GM12878 (cell line): ENCODE measurements around the gene FUT6. TPM values are rescaled to one million over a fixed set of nuclear protein-coding genes. Genes with fewer than 3 reads are reported as not detected.
"Not testable (repeated sequence)": the region's sequence is repeated elsewhere in the genome, so short reads cannot be mapped to it uniquely, and the experiment has no call there.

ENCODE experiments used
- ATAC-seq: fragments of 200-7000 bp; cut with Tn5 transposase; 3 replicates; pipeline ENCODE4 v1.9.1; 2020; ENCODE audit warnings: mild to moderate bottlenecking, moderate library complexity
- BruUV-seq: library from RNA; stranded (reverse); fragments of 400-500 nt; replicated peaks from 2 replicates; lab custom pipeline; 2021; lab: Mats Ljungman, UMichigan
- CTCF ChIA-PET: fragments of 300-600 bp; sonication (Branson Sonifier 250); formaldehyde crosslinking; extraction: SDS; loops from one replicate; lab custom pipeline; 2021; ENCODE audit warnings: inconsistent platforms; lab: Yijun Ruan, JAX
- POLR2A ChIA-PET: fragments of 350-600 bp; formaldehyde crosslinking; extraction: SDS; loops from one replicate; lab custom pipeline; 2021; ENCODE audit warnings: inconsistent platforms; lab: Charles Lee
- RAD21 ChIA-PET: fragments of 300-600 bp; sonication (Branson Sonifier 250); formaldehyde crosslinking; loops from one replicate; lab custom pipeline; 2023; ENCODE audit warnings: antibody characterized with exemption; ENCODE audit not compliant: unreplicated experiment; lab: Charles Lee
- SMC1A ChIA-PET: fragments of 300-600 bp; sonication (Branson Sonifier 250); formaldehyde crosslinking; loops from one replicate; lab custom pipeline; 2023; ENCODE audit not compliant: unreplicated experiment, uncharacterized antibody; lab: Charles Lee
- DNase-seq: peaks from one replicate; pipeline ENCODE4 v3.0.0-alpha.2; 2011; ENCODE audit warnings: low read depth, low spot score
- FAIRE-seq: peaks from 3 replicates; lab custom pipeline; 2011; peaks lifted over from hg19 to GRCh38; lab: Jason Lieb, UNC
- H2AFZ ChIP-seq: 2 replicates; pipeline ENCODE4 v1.6.0; 2011; ENCODE audit warnings: low read depth, low read length, control low read depth; ENCODE audit not compliant: control insufficient read depth
- H3K27ac ChIP-seq: 2 replicates; pipeline ENCODE4 v1.5.1; 2011; ENCODE audit warnings: control low read depth; ENCODE audit not compliant: control insufficient read depth, insufficient read depth
- H3K27me3 ChIP-seq, 2 experiments: replicated peaks in 1 of 2; 2 replicates each; pipeline versions ENCODE4 v1.6.0 to v1.6.1; 2011; ENCODE audit warnings: low read length in 1 of 2; ENCODE audit not compliant: control insufficient read depth in 2 of 2, insufficient read depth in 2 of 2
- H3K36me3 ChIP-seq, 2 experiments: 2 replicates each; pipeline ENCODE4 v1.5.1; 2011; ENCODE audit warnings: low read length in 1 of 2; ENCODE audit not compliant: control insufficient read depth in 2 of 2, insufficient read depth in 2 of 2
- H3K4me1 ChIP-seq: 2 replicates; pipeline ENCODE4 v1.6.1; 2011; ENCODE audit warnings: mild to moderate bottlenecking, low read length, moderate library complexity, mixed read lengths; ENCODE audit not compliant: control insufficient read depth, insufficient read depth
- H3K4me2 ChIP-seq: 2 replicates; pipeline ENCODE4 v1.6.0; 2011; ENCODE audit warnings: control low read depth; ENCODE audit not compliant: control insufficient read depth, insufficient read depth
- H3K4me3 ChIP-seq: fragments of 200-600 bp; sonication (generic); 2 replicates; pipeline ENCODE4 v1.5.1; 2016
- H3K79me2 ChIP-seq: 2 replicates; pipeline ENCODE4 v1.6.0; 2011; ENCODE audit warnings: low read length; ENCODE audit not compliant: control insufficient read depth, insufficient read depth
- H3K9ac ChIP-seq: 2 replicates; pipeline ENCODE4 v1.8.0; 2011; ENCODE audit warnings: low read length, control low read depth, mixed read lengths; ENCODE audit not compliant: control insufficient read depth, insufficient read depth
- H3K9me3 ChIP-seq: replicated peaks from 3 replicates; pipeline ENCODE4 v1.5.1; 2011; ENCODE audit warnings: mild to moderate bottlenecking, low read length; ENCODE audit not compliant: control insufficient read depth, insufficient read depth
- H4K20me1 ChIP-seq: 2 replicates; pipeline ENCODE4 v1.6.0; 2011; ENCODE audit not compliant: control insufficient read depth, insufficient read depth
- EZH2 ChIP-seq: IDR thresholded peaks from 2 replicates; pipeline ENCODE4 v1.6.1; 2012; ENCODE audit warnings: low read depth, mild to moderate bottlenecking, control low read depth, inconsistent platforms, low read length, borderline replicate concordance; ENCODE audit not compliant: control insufficient read depth
- KLF5 ChIP-seq: fragments of 450-650 bp; IDR thresholded peaks from 2 replicates; pipeline ENCODE4 v1.6.1; 2014; ENCODE audit warnings: mild to moderate bottlenecking; ENCODE audit not compliant: partially characterized antibody
- NFIC ChIP-seq: IDR thresholded peaks from 2 replicates; pipeline ENCODE4 v1.6.1; 2012; ENCODE audit warnings: low read depth, mild to moderate bottlenecking, inconsistent platforms, low read length, moderate library complexity
- RAD21 ChIP-seq: IDR thresholded peaks from 2 replicates; pipeline ENCODE4 v1.6.1; 2011; ENCODE audit warnings: mild to moderate bottlenecking, low read depth, low read length, moderate library complexity; ENCODE audit not compliant: insufficient read depth
- YBX1 ChIP-seq: fragments of 450-650 bp; IDR thresholded peaks from 2 replicates; pipeline ENCODE4 v1.6.1; 2016; ENCODE audit warnings: antibody characterized with exemption
- WGBS: methylation state at CpG from one replicate; pipeline ENCODE4 v1.1.6; 2016; ENCODE audit warnings: low lambda C conversion rate; ENCODE audit not compliant: insufficient replicate concordance, insufficient coverage; ENCODE audit errors: missing lambda C conversion rate; 5-methylcytosine and 5-hydroxymethylcytosine counted together
- in situ Hi-C: fragments of 300-500 bp; cut with MboI; formaldehyde crosslinking; loops from 9 replicates; pipeline ENCODE4 v1.14.3; 2018; ENCODE audit warnings: mixed read lengths
- intact Hi-C: fragments of 100-400 bp; cut with micrococcal nuclease; formaldehyde crosslinking; loops from one replicate; pipeline ENCODE4 v1.14.2; 2022; ENCODE audit not compliant: unreplicated experiment
- polyA plus RNA-seq, 11 experiments: library from polyadenylated mRNA; depleted of rRNA in 4 of 11; unstranded in 6 of 11; stranded (reverse) in 5 of 11; fragments of >200 nt; fragmentation: Nextera tagmentation in 4 of 11; fragmentation: Illumina TruSeq in 1 of 11; extraction: Ambion mirVana in 4 of 11; extraction: Trizol in 1 of 11; gene quantifications; 1 replicate in 1 of 11; 2 replicates in 10 of 11; pipeline versions ENCODE4 v1.2.1 to v1.2.3, GENCODE V29; 2011 to 2016; ENCODE audit warnings: inconsistent platforms in 2 of 11, missing spikeins in 2 of 11, low read depth in 1 of 11
- total RNA-seq, 4 experiments: library from RNA; depleted of rRNA in 3 of 4; stranded (reverse); fragments of >200 nt in 3 of 4; fragmentation: Illumina TruSeq in 1 of 4; extraction: Trizol in 1 of 4; gene quantifications; 2 replicates each; pipeline versions ENCODE4 v1.2.1 to v1.2.3, GENCODE V29; 2013 to 2021

Gene FUT6
- total and polyA plus RNA-seq, 10 of the 15 experiments (the other 5 are each of a cell fraction or from before 2014, with no cell fraction given) = not detected

DNA sequence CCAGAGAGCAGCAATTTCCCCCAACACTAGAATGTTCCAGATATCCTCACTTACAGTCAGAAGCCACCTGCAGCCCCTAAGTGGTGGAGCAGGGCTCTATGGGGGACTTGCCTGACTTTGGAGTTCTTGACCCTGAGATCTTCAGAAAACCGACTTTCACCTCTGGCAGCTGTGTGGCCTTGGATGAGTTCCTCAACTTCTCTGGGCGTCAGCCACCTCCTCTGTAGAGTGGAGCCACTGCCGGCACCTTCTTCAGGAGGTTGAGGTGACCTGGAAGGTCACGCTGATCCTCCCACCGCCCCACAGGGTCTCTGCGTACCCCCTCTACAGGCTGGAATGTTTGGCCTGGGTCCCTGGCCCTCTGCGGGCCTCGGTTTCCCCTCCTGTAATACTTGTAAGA lies 37.9 kb upstream of the FUT6 start:
- no peak overlapping the region for H3K4me2 ChIP-seq
- no peak overlapping the region for H3K27ac ChIP-seq
- H3K4me3 ChIP-seq = no peak overlapping the region
- no TSS peak for BruUV-seq
- TF ChIP-seq RAD21 (no peak), KLF5 (no peak), YBX1 (no peak), NFIC (no peak), EZH2 (no peak)
- in situ Hi-C loops = no loop called here
- H3K27me3 ChIP-seq = no peaks in the 10 kb centered on the region
- ATAC-seq (no peak), DNase-seq (no peak), FAIRE-seq (no peak)
- ChIA-PET RAD21 (no interaction called here), CTCF (no interaction called here), POLR2A (no interaction called here), SMC1A (no interaction called here)
- H4K20me1 ChIP-seq = no peaks in the 10 kb centered on the region
- H3K36me3 ChIP-seq = no peaks in the 10 kb centered on the region
- H3K9ac ChIP-seq = no peak overlapping the region
- 23% methylated on average over 8 of the region's 8 CpGs for WGBS
- H3K9me3 ChIP-seq = no peaks in the 10 kb centered on the region
- H2AFZ ChIP-seq = no peak overlapping the region
- H3K4me1 ChIP-seq = no peaks in the 10 kb centered on the region
- H3K79me2 ChIP-seq = no peaks in the 10 kb centered on the region
- intact Hi-C loops = no loop called here

DNA sequence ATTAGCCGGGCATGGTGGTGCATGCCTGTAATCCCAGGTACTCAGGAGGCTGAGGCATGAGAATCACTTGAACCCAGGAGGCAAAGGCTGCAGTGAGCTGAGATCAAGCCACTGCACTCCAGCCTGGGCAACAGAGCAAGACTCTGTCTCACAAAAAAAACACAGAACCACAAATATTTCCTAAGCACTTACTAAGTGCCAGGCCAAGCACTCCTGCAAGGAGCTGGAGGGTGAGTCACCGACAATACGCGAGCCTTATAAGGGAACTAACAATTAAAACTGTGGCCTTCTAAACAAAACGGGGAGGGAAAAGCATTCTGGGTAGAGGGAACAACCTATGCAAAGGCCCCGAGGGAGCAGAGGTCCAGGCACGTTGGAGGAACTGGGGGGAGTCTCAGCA lies 35.0 kb upstream of the FUT6 start:
- CTCF ChIA-PET, H3K79me2 ChIP-seq, intact Hi-C loops, RAD21 ChIA-PET, BruUV-seq, SMC1A ChIA-PET, ATAC-seq, H3K4me1 ChIP-seq, POLR2A ChIA-PET, H3K27ac ChIP-seq, H3K4me2 ChIP-seq, H3K9ac ChIP-seq, H4K20me1 ChIP-seq, in situ Hi-C loops, H3K36me3 ChIP-seq, H2AFZ ChIP-seq, H3K9me3 ChIP-seq, H3K4me3 ChIP-seq, FAIRE-seq, H3K27me3 ChIP-seq, DNase-seq: not testable (repeated sequence)
- WGBS = 38% methylated on average over 7 of the region's 7 CpGs
